ENCODE results near the gene UVRAG.

GRCh38 chr11:76188873-76189272, 373.9 kb downstream of the UVRAG start:
- TF ChIP-seq CTCF (IDR thresholded peaks at IDR 0.05) (no peak), POLR2A (IDR thresholded peaks at IDR 0.05) (no peak)
